Muscle of arm (tissue), 14 donors: ENCODE measurements around the gene CCDC15. TPM values are rescaled to one million over a fixed set of nuclear protein-coding genes. Genes with fewer than 3 reads are reported as not detected.

Experiments used
- DNase-seq: peaks from one replicate; pipeline ENCODE4 v3.0.0-alpha.2; 2013
- long read RNA-seq, 11 donors: transcript quantifications; one replicate each; lab custom pipeline, GENCODE V29; 2026
- polyA plus RNA-seq, 12 donors: library from polyadenylated mRNA; unstranded; fragments of 120-200 nt; gene quantifications; one replicate each; pipeline ENCODE4 v1.2.1, GENCODE V29; 2013; ENCODE audit not compliant: insufficient read length in 12 of 12

The CCDC15 gene, protein sequence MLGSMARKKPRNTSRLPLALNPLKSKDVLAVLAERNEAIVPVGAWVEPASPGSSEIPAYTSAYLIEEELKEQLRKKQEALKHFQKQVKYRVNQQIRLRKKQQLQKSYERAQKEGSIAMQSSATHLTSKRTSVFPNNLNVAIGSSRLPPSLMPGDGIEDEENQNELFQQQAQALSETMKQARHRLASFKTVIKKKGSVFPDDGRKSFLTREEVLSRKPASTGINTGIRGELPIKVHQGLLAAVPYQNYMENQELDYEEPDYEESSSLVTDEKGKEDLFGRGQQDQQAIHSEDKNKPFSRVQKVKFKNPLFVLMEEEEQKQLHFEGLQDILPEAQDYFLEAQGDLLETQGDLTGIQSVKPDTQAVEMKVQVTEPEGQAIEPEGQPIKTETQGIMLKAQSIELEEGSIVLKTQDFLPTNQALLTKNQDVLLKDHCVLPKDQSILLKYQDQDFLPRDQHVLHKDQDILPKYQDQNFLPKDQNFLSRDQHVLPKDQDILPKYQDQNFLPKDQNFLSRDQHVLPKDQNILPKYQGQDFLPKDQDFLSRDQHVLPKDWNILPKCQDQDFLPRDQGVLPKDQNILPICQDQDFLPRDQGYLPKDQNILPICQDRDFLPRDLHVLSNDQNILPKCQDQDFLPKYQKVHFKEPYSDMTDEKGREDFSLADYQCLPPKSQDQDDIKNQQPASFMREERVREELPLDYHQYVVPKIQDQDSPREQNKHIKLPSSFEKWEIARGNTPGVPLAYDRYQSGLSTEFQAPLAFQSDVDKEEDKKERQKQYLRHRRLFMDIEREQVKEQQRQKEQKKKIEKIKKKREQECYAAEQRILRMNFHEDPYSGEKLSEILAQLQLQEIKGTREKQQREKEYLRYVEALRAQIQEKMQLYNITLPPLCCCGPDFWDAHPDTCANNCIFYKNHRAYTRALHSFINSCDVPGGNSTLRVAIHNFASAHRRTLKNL
- 1 to 10 TPM in 10 of 12 donors, not detected in 2; 2.4 to 5.3 (median 3.4) TPM for polyA plus RNA-seq
- long read RNA-seq, donor 1, result 0 reads
- long read RNA-seq, donor 2, result 0 reads
- long read RNA-seq, donor 3, result 0 reads
- long read RNA-seq, donor 4, result 0 reads
- long read RNA-seq, donor 5, result 0 reads
- long read RNA-seq, donor 6, result 0 reads
- long read RNA-seq, donor 7, result 0 reads
- long read RNA-seq, donor 8, result 0 reads
- long read RNA-seq, donor 9, result 0 reads
- long read RNA-seq, donor 10, result 0 reads
- long read RNA-seq, donor 11, result 0 reads

DNA sequence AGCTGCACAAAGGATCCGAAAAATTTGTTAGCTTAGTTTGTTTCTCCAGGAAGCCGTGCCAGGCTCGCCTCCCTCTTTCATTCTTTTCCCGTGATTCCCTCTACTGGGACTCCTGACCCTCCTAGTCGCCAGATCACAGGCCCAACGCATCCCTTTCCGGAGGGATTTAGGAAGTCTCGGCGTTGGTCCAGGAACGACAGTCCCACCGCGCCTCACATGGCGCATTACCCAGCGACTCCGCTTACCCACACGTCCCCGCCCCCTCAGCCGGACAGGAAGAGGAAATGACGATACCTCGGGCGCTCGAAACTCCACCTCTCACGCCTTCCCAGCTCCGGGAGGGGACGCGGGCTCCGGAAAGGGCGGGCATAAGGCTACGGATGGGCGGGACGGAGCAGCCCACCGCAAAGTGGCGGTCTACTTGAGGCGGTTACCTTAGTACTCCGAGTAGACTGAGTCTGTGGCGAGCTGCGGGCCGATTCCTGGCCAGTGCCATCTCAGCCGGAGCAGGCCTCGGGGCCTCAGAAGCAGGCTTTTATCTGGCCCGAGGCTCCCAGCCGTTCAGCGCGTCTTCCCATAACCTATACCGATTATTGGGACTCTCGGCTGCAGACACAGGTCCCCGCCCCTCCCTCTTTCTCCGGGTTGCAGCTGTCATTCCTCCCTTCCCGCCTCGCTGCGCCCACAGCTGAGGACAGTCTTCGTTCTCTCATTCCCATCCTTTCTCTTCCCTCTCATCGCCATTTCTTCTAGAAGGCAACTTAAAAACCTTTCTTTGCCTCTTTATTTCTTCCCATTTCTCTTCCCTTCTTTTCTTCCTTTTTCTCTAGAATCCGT lies at the start of gene CCDC15:
Gene CCDC15 (plus strand): TSS at position 450 of the 837 bp plus-strand sequence. CDS start 531 bp downstream, outside the sequence.
- DNase-seq, result peak; percentile 97

DNA sequence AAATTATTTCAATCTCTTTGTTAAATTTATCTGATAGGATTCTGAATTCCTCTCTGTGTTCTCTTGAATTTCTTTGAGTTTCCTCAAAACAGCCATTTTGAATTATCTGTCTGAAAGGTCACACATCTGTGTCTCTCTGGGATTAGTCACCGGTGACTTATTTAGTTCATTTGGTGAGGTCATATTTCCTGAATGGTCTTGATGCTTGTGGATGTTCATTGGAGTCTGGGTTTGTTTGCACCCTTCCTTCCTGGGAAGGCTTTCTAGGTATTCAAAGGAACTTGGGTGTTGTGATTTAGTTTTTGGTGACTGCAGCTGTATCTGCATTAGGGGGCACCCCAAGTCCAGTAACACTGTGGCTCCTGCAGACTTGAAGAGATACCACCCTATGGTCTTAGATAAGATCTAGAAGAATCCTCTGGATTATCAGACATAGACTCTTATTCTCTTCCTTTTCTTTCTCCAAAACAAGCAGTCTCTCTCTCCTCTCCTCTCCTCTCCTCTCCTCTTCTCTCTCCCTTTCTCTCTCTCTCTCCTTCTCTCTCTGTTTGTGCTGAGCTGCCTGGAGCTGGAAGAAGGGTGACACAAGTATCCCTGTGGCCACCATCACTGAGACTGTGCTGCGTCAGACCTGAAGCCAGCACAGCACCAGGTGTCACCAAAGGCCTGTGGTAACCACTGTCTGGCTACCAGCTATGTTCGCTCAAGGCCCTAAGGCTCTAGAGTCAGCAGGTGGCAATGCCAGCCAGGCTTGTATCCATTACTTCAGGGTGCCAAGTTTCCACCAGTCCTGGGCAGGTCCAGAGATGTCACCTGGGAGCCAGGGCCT lies 38.2 kb upstream of the CCDC15 start:
- no peak for DNase-seq

DNA sequence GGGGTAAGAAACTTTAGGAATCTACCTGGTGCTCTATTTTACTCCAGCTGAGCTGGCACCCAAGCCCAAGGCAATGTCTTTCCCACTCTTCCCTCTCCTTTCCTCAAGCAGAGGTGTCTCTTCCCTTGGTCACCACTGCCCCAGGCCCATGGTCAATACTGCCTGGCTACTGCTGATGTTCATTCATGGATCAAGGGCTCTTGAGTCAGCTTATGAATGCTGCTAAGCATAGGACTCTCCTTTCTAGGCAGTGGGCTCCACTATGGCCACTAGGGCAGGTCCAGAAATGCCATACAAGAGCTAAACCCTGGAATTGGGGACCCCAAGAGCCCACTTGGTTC lies 37.7 kb upstream of the CCDC15 start:
- DNase-seq, result no peak

DNA sequence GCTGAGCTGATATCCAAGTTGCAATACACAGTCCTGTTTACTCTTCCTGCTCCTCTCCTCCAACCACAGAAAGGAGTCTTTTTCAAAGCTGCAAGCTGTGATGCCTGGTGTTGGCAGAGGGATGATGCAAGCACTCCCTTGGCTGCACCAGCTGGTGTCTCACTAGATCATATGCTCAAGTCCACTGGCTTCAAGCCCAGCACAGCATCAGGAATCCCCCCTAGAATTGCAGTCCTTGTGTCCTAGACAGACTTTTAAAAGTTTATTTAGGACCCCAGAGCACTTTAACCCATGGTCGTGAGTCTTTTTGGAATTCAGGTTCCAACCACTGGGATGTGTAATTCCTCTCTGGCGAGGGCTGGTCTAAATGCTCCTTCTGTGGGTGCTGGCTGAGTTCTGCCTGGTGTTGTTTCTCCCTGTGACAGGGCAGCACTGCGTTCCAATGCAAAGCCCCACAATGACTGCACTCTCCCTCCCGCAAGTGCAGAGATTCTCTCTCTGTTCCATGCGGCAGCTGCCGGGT lies 36.8 kb upstream of the CCDC15 start:
- no peak for DNase-seq

DNA sequence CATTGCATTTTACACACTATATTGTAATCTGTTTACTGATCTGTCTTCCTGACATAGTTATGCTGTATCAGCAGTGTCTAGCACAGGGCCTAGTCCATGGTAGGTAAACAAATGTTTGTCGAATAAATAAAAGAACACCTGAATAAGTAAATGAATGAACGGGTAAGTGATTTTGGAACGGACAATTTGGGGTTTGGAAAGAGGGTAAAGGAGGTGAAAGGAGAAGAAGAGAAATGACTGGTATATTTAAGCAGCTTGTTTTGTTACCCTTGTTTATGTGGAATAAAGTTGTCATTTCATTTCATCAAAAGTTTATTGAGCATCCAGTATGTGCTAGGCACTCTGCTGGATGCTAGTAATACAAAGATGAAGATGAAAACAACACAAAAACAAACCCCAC lies 35.1 kb upstream of the CCDC15 start, which contains the start of gene HEPN1:
Gene HEPN1 (plus strand): TSS at position 301 of the 400 bp plus-strand sequence.
- no peak for DNase-seq

DNA sequence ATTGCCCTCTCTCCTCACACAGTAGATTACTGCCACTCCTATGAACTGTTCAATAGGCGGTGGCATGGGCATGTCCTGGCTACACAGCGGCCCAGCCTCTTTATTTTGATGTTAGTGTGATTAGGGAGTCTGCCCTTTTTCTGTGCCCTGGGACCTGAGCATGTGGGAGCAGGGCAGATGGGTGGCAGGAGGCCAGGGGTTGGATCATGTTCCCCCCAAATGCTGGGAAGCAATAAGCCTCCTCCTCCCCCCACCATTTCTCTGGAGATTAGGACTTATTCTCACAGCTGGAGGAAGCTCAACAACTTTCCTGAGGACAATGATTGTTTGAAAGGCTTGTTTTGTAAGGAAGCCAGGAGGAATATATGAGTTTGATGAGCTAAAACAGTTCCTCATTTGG lies 34.1 kb upstream of the CCDC15 start:
- DNase-seq, result no peak

DNA sequence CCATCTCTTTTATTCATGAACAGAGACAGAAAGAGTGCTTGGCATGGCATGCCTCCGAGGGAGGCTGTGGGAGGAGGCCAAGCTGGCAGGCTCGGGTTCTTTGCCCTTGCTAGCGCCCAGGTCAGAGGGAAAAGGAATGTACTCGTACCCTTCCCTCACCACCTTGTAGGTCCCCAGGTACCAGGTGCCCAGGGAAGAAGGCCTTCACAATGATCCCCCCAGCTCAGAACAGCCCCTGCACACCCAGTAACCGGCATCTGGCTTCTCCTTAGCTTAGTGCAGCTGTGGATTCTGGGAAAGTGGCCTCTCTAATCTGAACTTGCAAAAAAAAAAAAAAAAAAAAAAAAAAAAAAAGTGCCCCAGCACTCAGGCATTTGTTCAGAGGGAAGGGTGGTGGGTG lies 33.6 kb upstream of the CCDC15 start:
- DNase-seq, result no peak

DNA sequence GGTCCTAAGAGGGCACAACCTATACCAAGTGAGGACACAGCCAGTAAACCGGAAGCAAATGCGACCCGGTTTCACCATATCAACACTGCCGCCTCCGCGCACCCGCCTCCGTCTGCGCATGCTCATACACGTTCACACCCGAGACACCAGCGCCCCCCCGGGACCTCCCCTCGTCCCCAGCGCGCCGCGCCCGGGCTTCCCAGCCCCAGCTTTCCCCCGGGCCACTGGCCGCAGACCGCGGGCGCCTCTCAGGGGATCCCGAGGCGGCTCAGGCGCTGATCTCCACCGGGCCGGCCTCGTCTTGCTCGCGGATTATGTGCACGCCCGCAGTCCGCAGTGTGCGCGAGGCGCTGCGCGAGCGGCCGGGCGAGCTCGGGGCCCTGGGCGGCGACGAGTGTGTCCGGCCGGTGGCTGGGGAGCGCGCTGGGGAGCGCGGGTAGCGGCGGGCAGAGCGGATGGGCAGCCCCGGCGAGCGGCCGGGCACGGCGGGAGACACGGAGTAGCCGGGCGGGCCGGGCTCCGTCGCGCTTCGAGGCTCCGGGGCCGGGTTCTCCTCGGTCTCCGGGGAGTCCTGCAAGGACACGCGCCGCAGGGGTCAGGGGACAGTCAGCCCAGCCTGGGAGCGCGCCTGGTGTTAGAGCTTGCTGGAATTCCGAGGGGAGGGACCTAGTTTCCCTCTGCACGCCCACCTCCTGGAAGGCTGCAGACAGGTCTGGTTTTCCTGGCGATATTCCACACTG lies 33.0 kb upstream of the CCDC15 start:
- DNase-seq, result peak; percentile 68

DNA sequence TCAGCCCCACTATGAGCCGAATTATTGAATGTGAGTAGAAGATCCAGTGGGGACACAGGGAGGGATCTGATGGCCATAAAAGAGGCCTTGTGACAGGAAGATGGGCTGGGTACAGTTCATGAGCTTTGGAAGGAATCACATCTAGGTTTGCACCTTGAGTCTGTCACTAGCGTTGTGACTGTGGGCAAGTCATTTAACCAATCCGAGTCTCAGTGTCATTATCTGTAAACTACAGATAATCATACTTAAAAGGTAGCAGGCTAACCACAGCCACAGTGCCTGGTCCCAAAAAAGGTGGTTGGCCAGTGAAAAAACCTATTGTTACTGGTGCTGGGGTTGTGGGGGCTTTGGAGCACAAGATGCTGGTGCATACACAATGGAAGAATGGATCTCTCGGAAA lies 31.2 kb upstream of the CCDC15 start:
- DNase-seq, result no peak

DNA sequence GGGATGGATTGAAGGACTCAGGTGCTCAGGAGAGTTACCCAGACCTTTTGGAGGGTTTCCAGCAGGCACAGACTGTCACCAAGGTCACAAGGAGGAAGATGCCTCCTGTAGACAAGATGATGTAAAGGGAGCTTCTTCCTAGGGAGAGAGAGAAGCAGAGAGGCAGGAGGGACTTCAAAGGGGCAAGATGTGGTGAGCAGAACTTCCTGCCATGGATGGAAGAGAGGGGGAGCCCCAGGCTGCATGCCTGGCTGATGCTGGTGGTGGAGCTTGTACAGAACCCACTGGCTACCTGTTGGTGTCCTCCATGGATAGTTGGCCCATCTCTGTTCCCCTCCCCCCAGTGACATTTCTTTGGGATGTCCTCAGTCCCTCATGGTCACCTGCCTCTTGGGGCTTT lies 30.7 kb upstream of the CCDC15 start:
- no peak for DNase-seq

DNA sequence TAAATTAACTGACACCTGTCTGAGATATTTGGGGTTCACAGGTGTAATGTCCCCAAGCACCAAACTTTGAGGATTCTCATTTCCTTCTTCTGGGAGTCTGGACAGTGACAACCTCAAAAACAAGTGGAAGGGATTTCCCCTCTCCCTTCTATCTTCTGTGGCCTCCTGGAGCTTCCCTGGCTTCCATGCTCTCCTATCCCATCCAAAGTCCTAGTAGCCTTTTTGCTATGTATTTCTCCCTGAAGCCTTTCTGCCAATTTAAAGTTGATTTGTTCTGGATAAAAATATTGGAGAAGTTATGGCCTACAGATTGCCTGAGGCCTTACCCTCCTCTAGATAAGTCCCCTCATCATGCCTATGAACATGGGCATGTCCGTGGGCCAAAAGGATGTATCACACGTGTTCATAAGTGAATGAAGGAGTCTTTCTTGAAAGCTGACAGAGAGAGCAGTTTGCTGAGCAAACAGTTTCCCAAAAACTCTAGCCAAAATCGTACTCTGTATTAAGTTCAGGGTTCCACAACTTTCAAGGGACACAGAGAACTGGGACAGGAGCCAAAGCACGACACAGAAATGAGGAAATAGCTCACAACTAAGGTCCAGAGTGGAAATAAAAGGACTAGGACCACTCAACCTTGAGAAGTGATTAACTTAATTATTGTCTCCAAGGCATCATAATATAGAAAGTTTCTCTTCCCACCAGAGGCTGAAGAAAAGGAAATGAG lies 24.9 kb upstream of the CCDC15 start:
- DNase-seq, result no peak

DNA sequence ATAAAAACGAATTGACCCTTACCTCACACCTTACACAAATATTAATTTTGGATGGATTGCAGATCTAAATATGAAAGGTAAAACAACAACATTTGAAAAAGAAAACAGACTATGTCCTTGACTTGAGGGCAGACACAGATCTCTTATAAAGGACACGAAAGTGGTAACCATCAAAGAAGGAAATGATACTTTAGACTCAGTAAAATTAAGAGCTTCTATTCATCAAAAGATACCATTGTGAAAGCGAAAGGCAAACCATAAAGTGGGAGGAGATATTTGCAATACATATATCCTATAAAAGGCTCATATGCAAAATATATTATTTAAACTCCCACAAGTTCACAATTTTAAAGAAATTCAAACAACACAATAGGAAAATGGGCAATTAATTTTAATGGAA lies 23.2 kb upstream of the CCDC15 start:
- no peak for DNase-seq

DNA sequence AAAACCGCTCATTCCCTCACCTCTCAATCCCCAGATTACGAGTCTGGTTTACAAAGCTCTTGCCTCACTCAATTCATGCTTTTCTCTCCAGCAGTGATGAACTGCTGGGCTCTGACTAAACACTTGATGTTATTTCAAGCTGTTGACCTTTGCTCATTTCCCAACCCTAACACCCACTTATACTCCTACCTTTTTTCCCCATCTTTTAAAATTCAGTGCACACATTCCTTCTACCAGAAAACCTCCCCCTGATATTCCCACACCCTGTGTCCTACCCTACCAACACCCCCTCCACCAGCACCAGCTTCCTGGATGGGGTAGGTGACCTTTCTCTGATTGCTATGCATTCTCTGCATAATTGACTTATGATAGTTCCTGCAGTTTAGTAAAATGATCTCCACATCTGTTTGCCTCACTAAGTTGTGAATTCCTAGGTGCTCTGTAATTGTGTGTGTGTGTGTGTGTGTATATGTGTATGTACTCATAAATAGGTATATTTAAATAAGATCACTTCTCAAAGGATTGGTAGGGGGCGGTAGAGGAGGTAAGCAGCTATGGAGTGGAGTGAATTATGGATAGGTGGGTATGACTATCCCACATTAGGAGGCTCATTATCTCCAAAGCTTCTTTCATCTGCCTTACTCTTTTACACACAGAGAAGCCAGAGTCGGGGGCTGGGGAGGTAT lies 19.0 kb upstream of the CCDC15 start:
- DNase-seq, result no peak

DNA sequence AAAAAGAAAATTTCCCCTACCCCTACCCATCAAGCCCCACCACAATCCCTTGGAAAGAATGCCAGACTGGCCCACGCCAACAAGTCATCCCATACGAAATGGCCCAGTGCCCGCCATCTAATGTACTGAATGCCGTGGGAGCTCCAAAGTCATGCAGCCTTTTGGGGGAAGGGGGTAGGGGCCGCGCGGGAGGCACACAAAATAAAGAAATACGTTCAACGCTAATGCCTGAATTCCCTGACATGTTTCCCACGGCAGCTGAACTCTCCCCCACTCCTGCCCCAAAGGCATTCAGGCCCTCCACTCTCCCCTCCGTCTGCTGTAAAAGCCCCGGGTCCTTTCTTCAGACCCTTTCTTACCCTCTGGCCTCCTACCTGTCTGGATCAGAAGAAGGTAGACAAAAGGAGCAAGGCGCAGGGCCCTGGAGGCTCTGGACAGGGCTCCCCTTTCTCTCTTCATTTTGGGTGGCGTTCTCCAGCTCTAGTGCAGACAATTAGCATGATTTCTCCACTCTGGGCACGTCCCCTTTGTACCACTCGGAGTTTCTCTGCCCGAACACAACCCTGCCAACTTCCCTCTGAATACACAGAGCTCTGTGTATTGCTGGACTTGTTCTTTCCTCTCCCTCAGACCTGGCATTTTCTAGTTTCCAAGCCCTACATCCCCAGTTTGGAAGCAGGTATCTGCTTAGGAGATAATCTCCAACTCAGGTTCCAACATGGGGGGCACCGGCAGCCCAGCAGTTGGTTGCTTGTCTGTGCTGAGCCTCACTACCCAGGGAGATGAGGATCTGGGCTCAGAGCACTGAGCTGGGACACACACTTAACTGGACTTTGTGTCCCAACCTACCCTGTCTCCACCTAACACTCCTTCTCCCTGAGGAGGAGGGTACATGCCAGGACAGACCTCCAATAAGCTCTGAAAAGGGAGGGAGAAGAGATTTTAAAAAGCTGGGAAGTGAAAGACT lies 18.2 kb upstream of the CCDC15 start, which contains the start of gene HEPACAM:
Gene HEPACAM (minus strand): TSS at position 500 of the 967 bp plus-strand sequence. CDS start 41 bp downstream, at position 459.
- no peak for DNase-seq

DNA sequence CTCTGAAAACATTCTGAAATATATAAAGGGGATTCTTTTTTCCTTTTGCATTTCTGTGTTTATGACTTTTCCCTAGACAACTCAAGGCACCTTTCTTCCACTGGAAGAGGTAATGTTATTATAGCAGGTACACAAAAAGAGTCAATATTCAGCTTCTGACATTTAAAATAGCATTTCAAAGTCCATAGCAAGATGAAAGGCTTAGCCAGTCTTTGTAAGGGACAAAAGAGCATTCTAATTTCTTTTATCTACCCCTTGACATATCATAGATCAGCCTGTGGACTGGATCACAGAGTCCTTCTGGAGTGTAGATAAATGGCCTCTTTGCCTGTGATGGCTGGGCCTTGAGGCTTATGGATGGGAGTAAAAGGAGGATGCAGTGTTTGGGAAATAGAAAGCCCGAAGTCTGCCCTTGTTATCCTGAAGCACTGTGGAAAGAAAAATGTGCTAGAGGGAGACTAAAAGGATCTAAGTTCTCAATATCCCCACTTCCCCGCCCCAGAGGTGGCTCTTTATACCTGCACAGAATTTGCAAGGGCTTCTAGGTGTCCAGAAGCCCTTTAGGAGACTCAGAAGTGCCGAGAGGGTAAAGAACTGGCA lies 16.6 kb upstream of the CCDC15 start:
- no peak for DNase-seq

DNA sequence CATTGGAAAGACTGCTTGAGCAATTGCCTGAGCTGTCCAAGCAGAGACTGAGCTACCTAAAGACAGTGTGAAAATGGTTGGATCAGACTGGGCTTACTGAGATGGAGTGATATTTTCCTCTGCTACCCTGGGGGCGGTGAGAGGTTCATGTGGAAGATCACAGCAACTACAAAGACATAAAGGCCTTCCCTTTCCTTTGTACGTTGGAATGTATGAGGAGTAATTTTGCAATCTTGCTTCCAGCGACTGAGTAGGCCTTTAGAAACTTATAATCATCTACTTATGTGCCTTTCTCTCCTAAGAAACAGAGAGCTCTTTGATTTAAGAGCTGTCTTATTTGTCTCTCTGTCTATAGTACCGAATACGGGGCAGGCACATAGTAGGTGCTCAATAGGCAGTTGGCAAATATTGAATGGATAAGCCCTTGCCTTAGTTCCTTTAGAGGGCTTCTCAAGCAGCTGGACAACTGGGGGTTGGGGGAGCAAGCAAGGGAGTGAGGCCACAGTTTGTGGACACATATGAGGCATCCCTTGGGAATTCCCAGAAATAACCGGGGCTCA lies 15.7 kb upstream of the CCDC15 start:
- DNase-seq, result no peak
